ENCODE results near the gene TFB1M.
A peak's percentile ranks its signal among the peaks of the same experiment; 100 is the strongest.

The TFB1M gene

DNA sequence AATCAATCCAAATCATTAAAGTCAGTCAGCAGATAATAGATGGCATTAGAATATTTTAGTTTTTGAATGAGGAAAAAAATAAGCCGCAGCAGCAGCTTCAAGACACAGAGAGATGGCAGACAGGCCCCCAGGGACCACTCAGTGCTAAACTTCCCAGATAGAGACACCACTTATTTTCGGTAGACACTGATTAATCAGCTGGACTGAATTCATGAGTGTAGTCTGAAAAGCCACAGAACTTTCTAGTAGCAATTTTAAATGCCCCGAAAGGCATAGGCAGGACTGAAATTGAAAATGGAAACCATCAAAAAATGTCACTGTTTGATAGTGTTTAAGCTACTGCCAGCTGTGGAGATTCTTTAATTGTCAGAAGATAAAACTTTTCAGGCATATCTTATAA is 53.6 kb downstream of the TFB1M start:
- Histone ChIP-seq H3K4me1 (ENCODE audit: insufficient read depth, insufficient read length) (peaks cover 2% of the 10 kb centered on the region), H3K36me3 (ENCODE audit: insufficient read depth, insufficient read length, low read length) (peaks cover 55% of the 10 kb centered on the region), H3K27me3 (ENCODE audit: insufficient read depth, insufficient read length) (no peaks in the 10 kb centered on the region), H3K4me3 (ENCODE audit: insufficient read length, low read depth) (no peak overlapping the region), H3K9ac (ENCODE audit: insufficient read length, low read depth) (no peak overlapping the region), H3K9me3 (ENCODE audit: insufficient read depth, low read length) (no peaks in the 10 kb centered on the region)
- no peak for DNase-seq (ENCODE audit: low read depth, low spot score)
- no peak for TF ChIP-seq YY1 (IDR thresholded peaks at IDR 0.05; ENCODE audit: insufficient read depth, insufficient read length)

DNA sequence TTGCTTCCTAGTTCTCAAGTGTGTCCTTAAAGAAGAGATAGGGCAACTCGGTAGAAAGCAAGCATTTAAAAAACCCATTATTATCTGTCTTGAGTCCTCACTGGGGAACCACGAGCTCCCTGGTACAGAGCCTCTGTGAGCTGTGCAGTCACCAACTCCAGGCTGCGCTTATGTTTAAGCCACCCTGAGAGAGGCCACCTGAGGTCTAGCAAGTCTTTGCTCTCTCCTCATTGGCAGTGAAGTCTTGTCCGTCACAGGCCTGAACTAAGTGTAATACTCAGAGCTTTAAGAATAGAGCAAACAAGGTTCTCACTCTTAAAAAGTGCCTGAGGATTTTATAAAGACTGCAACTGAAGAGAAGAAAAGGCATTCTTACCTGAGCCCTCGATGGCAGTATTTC is 54.4 kb downstream of the TFB1M start:
- TF ChIP-seq YY1 (IDR thresholded peaks at IDR 0.05; ENCODE audit: insufficient read depth, insufficient read length) (no peak), ZNF274 (IDR thresholded peaks at IDR 0.05; ENCODE audit: low read depth, low read length) (no peak), SUZ12 (IDR thresholded peaks at IDR 0.05; ENCODE audit: extremely low read depth, insufficient read depth, insufficient read length) (no peak)
- no peak for DNase-seq (ENCODE audit: low read depth, low spot score)
- peaks cover 2% of the 10 kb centered on the region for H3K4me1 ChIP-seq (ENCODE audit: insufficient read depth, insufficient read length)
- H3K9me3 ChIP-seq (ENCODE audit: insufficient read depth, low read length) = no peaks in the 10 kb centered on the region
- H3K4me3 ChIP-seq (ENCODE audit: insufficient read length, low read depth) = no peak overlapping the region
- peaks cover 60% of the 10 kb centered on the region for H3K36me3 ChIP-seq (ENCODE audit: insufficient read depth, insufficient read length, low read length)
- H3K9ac ChIP-seq (ENCODE audit: insufficient read length, low read depth) = no peak overlapping the region
- H3K27me3 ChIP-seq (ENCODE audit: insufficient read depth, insufficient read length) = no peaks in the 10 kb centered on the region

DNA sequence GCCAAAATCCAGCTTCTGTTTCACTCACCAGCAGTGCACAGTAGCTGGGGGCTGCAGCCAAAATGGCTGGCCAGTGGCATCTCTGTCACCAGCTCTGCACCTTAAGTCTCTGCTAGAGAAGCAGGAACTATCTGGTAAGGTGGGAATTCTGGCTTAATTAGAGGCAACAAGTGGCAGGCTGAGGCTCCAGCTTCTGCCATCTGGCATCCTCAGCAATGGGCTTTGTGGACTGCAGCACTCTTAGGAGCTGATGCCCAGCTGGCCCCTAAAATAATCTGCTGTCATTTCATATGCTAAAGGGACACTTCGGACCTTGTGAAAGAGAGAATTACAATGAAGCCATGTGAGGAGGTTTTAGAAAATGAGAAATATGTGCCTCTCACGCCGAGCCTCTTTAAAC is 55.1 kb downstream of the TFB1M start:
- no peak for DNase-seq (ENCODE audit: low read depth, low spot score)
- no peak overlapping the region for H3K9ac ChIP-seq (ENCODE audit: insufficient read length, low read depth)
- H3K27me3 ChIP-seq (ENCODE audit: insufficient read depth, insufficient read length) = no peaks in the 10 kb centered on the region
- H3K4me1 ChIP-seq (ENCODE audit: insufficient read depth, insufficient read length) = peaks cover 2% of the 10 kb centered on the region
- no peak overlapping the region for H3K4me3 ChIP-seq (ENCODE audit: insufficient read length, low read depth)
- no peaks in the 10 kb centered on the region for H3K9me3 ChIP-seq (ENCODE audit: insufficient read depth, low read length)
- TF ChIP-seq SUZ12 (IDR thresholded peaks at IDR 0.05; ENCODE audit: extremely low read depth, insufficient read depth, insufficient read length) (no peak), YY1 (IDR thresholded peaks at IDR 0.05; ENCODE audit: insufficient read depth, insufficient read length) (no peak), ZNF274 (IDR thresholded peaks at IDR 0.05; ENCODE audit: low read depth, low read length) (no peak)
- peaks cover 67% of the 10 kb centered on the region for H3K36me3 ChIP-seq (ENCODE audit: insufficient read depth, insufficient read length, low read length)

DNA sequence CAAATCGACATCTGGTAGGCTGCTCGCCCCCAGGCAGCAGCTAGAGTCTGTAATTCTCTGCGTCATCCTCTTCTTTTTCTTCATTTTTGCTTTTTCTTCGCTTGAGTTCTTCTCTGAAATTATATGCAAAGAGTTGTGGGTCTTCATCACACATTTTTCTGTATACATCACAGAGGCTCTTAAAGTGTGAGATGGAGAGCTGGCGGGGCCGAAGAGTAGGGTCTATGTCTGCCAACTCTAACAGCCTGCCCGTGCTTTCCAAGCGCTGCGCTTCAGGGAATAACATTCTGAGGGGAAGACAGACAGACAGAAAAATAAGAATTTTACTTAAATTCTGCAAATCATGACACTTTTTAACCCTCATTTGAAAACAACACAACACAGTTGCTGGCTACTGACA is 56.5 kb downstream of the TFB1M start:
- Histone ChIP-seq H3K9ac (ENCODE audit: insufficient read length, low read depth) (no peak overlapping the region), H3K4me3 (ENCODE audit: insufficient read length, low read depth) (no peak overlapping the region), H3K9me3 (ENCODE audit: insufficient read depth, low read length) (no peaks in the 10 kb centered on the region), H3K4me1 (ENCODE audit: insufficient read depth, insufficient read length) (peaks cover 3% of the 10 kb centered on the region), H3K27me3 (ENCODE audit: insufficient read depth, insufficient read length) (no peaks in the 10 kb centered on the region), H3K36me3 (ENCODE audit: insufficient read depth, insufficient read length, low read length) (peaks cover 70% of the 10 kb centered on the region)
- no peak for DNase-seq (ENCODE audit: low read depth, low spot score)
- TF ChIP-seq ZNF274 (IDR thresholded peaks at IDR 0.05; ENCODE audit: low read depth, low read length) (no peak), YY1 (IDR thresholded peaks at IDR 0.05; ENCODE audit: insufficient read depth, insufficient read length) (no peak), SUZ12 (IDR thresholded peaks at IDR 0.05; ENCODE audit: extremely low read depth, insufficient read depth, insufficient read length) (no peak)

DNA sequence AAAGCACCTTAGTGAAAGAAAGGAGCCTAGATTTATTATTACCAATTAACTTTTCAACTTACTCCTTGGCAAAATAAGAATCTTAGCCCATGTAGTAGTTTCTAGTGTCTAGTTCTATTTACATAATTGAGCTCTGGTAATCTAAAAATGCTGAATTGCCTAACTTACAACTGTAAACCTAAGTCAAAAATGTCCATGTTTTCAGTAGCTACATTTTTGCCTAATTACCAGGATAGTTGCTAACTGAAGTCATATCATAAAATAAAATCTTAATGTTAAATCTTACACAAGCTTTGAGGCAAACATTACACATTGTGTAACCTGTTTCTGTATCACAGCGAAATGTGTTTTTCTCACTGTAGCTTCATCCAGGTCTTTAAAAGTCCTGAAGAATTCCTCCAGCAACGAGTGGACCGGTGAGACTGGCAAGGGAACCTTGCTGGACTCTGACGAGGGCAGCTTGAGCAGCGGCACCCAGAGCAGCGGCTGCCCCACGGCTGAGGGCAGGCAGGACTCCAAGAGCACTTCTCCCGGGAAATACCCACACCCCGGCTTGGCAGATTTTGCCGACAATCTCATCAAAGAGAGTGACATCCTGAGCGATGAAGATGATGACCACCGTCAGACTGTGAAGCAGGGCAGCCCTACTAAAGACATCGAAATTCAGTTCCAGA is 58.0 kb downstream of the TFB1M start:
- Histone ChIP-seq H3K9me3 (ENCODE audit: insufficient read depth, low read length) (no peaks in the 10 kb centered on the region), H3K27me3 (ENCODE audit: insufficient read depth, insufficient read length) (no peaks in the 10 kb centered on the region), H3K36me3 (ENCODE audit: insufficient read depth, insufficient read length, low read length) (peaks cover 76% of the 10 kb centered on the region), H3K9ac (ENCODE audit: insufficient read length, low read depth) (no peak overlapping the region), H3K4me3 (ENCODE audit: insufficient read length, low read depth) (no peak overlapping the region), H3K4me1 (ENCODE audit: insufficient read depth, insufficient read length) (peaks cover 6% of the 10 kb centered on the region)
- TF ChIP-seq SUZ12 (IDR thresholded peaks at IDR 0.05; ENCODE audit: extremely low read depth, insufficient read depth, insufficient read length) = no peak
- DNase-seq (ENCODE audit: low read depth, low spot score) = no peak

DNA sequence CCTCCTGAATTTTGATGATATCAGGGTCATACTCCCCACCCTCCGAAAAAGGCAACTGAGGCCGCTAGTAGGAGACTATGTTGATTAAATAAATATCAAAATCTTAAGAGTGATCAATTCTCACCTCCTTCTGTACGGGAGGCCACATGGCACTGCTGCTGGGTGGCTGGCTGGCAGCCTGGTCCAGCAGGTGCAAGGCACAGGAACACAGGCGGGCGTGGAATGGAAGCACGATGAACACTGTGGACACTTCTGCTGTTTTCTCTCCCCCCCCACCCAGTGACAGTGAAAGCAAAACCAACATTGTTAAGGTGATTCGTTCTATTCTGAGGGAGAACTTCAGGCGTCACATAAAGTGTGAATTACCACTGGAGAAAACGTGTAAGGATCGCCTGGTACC is 60.1 kb downstream of the TFB1M start:
- Histone ChIP-seq H3K4me1 (ENCODE audit: insufficient read depth, insufficient read length) (peaks cover 6% of the 10 kb centered on the region), H3K9ac (ENCODE audit: insufficient read length, low read depth) (no peak overlapping the region), H3K9me3 (ENCODE audit: insufficient read depth, low read length) (no peaks in the 10 kb centered on the region), H3K27me3 (ENCODE audit: insufficient read depth, insufficient read length) (no peaks in the 10 kb centered on the region), H3K36me3 (ENCODE audit: insufficient read depth, insufficient read length, low read length) (peaks cover 75% of the 10 kb centered on the region), H3K4me3 (ENCODE audit: insufficient read length, low read depth) (no peak overlapping the region)
- no peak for DNase-seq (ENCODE audit: low read depth, low spot score)
- TF ChIP-seq YY1 (IDR thresholded peaks at IDR 0.05; ENCODE audit: insufficient read depth, insufficient read length) (no peak), ZNF274 (IDR thresholded peaks at IDR 0.05; ENCODE audit: low read depth, low read length) (no peak)

DNA sequence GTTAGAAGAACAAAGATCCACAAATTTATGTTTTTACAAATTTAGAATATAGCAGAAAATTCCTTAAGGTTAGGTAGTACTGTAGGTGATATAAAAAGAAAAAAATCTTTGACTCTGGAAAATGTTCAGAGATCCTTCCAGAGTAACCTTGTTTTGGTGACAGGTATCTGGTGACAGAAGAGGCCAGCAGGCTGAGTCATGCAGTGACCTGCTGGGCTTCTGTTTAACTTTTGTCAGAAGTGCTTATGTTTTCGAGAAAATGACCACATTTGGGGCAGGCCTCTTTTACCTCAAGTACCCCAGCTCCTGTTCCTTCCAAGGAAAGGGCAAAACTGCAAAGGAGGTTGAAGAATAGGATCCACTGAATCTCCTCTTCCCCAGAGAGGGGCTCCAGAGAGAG is 60.9 kb downstream of the TFB1M start:
- Histone ChIP-seq H3K36me3 (ENCODE audit: insufficient read depth, insufficient read length, low read length) (peaks cover 71% of the 10 kb centered on the region), H3K9ac (ENCODE audit: insufficient read length, low read depth) (no peak overlapping the region), H3K4me1 (ENCODE audit: insufficient read depth, insufficient read length) (peaks cover 4% of the 10 kb centered on the region), H3K27me3 (ENCODE audit: insufficient read depth, insufficient read length) (no peaks in the 10 kb centered on the region), H3K4me3 (ENCODE audit: insufficient read length, low read depth) (no peak overlapping the region), H3K9me3 (ENCODE audit: insufficient read depth, low read length) (no peaks in the 10 kb centered on the region)
- peak; percentile 39 for DNase-seq (ENCODE audit: low read depth, low spot score)
- TF ChIP-seq YY1 (IDR thresholded peaks at IDR 0.05; ENCODE audit: insufficient read depth, insufficient read length) = no peak
- no peak for TF ChIP-seq SUZ12 (IDR thresholded peaks at IDR 0.05; ENCODE audit: extremely low read depth, insufficient read depth, insufficient read length)
- no peak for TF ChIP-seq ZNF274 (IDR thresholded peaks at IDR 0.05; ENCODE audit: low read depth, low read length)

DNA sequence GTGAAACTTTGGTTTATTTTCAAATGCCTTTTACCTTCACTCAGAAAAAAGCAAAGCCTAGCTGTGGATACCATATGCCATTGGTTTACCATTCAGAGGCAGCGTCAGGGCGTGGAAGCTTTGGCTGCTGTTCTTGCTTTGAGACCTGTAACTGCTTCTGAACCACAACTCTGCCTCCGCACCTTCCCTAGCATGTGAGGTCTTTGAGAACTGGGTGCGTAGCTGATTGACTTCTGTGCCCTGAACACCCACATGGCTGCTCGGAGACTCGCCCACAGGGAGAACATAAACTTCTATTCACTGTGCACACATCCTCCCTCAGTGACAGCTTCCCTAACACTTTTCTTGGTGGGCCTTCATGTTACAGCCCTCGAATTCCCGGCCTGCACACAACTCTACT is 61.7 kb downstream of the TFB1M start:
- H3K36me3 ChIP-seq (ENCODE audit: insufficient read depth, insufficient read length, low read length) = peaks cover 69% of the 10 kb centered on the region
- TF ChIP-seq SUZ12 (IDR thresholded peaks at IDR 0.05; ENCODE audit: extremely low read depth, insufficient read depth, insufficient read length) (no peak), ZNF274 (IDR thresholded peaks at IDR 0.05; ENCODE audit: low read depth, low read length) (no peak), YY1 (IDR thresholded peaks at IDR 0.05; ENCODE audit: insufficient read depth, insufficient read length) (no peak)
- no peaks in the 10 kb centered on the region for H3K27me3 ChIP-seq (ENCODE audit: insufficient read depth, insufficient read length)
- H3K4me1 ChIP-seq (ENCODE audit: insufficient read depth, insufficient read length) = peaks cover 4% of the 10 kb centered on the region
- H3K9ac ChIP-seq (ENCODE audit: insufficient read length, low read depth) = no peak overlapping the region
- no peak for DNase-seq (ENCODE audit: low read depth, low spot score)
- no peaks in the 10 kb centered on the region for H3K9me3 ChIP-seq (ENCODE audit: insufficient read depth, low read length)
- H3K4me3 ChIP-seq (ENCODE audit: insufficient read length, low read depth) = no peak overlapping the region
